ENCODE measurements around the gene CHD5.

CHD5 gene

GRCh38 chr1:6117064-6117463 lies 63.1 kb downstream of the CHD5 start:
- no peak overlapping the region for H3K4me3 ChIP-seq (replicated peaks; ENCODE audit: low read depth, low read length)
- no peak for DNase-seq (ENCODE audit: extremely low read depth, low read depth)
- no peak for TF ChIP-seq CTCF (IDR thresholded peaks at IDR 0.05; ENCODE audit: low read depth, low read length, missing control alignments)

- DNase-seq (ENCODE audit: extremely low read depth, low read depth): no peak
- TF ChIP-seq CTCF (IDR thresholded peaks at IDR 0.05; ENCODE audit: low read depth, low read length, missing control alignments): no peak
- no peak overlapping the region for H3K4me3 ChIP-seq (replicated peaks; ENCODE audit: low read depth, low read length)
Observed at GRCh38 chr1:6116137-6116536, 64.0 kb downstream of the CHD5 start.

GRCh38 chr1:6113745-6114144 lies 66.4 kb downstream of the CHD5 start:
- TF ChIP-seq CTCF (IDR thresholded peaks at IDR 0.05; ENCODE audit: low read depth, low read length, missing control alignments): no peak
- H3K4me3 ChIP-seq (replicated peaks; ENCODE audit: low read depth, low read length): no peak overlapping the region
- no peak for DNase-seq (ENCODE audit: extremely low read depth, low read depth)

- DNase-seq (ENCODE audit: extremely low read depth, low read depth): no peak
- no peak for TF ChIP-seq CTCF (IDR thresholded peaks at IDR 0.05; ENCODE audit: low read depth, low read length, missing control alignments)
- H3K4me3 ChIP-seq (replicated peaks; ENCODE audit: low read depth, low read length): no peak overlapping the region
Observed at GRCh38 chr1:6113116-6113515, 67.0 kb downstream of the CHD5 start.

- no peak for TF ChIP-seq CTCF (IDR thresholded peaks at IDR 0.05; ENCODE audit: low read depth, low read length, missing control alignments)
- no peak for DNase-seq (ENCODE audit: extremely low read depth, low read depth)
- H3K4me3 ChIP-seq (replicated peaks; ENCODE audit: low read depth, low read length): no peak overlapping the region
Observed at GRCh38 chr1:6112690-6113005, 67.5 kb downstream of the CHD5 start.

- no peak for TF ChIP-seq CTCF (IDR thresholded peaks at IDR 0.05; ENCODE audit: low read depth, low read length, missing control alignments)
Observed at GRCh38 chr1:6111991-6112689, 68.0 kb downstream of the CHD5 start.

GRCh38 chr1:6111571-6111970 lies 68.5 kb downstream of the CHD5 start:
- DNase-seq (ENCODE audit: extremely low read depth, low read depth): no peak
- no peak overlapping the region for H3K4me3 ChIP-seq (replicated peaks; ENCODE audit: low read depth, low read length)
- no peak for TF ChIP-seq CTCF (IDR thresholded peaks at IDR 0.05; ENCODE audit: low read depth, low read length, missing control alignments)

More at GRCh38 chr1:6111991-6112689, 68.0 kb downstream of the CHD5 start:
- H3K4me3 ChIP-seq (replicated peaks; ENCODE audit: low read depth, low read length): no peak overlapping the region
- DNase-seq (ENCODE audit: extremely low read depth, low read depth): no peak
